Liver (tissue), 9 donors: ENCODE measurements around the gene OTOA. TPM values are rescaled to one million over a fixed set of nuclear protein-coding genes. Genes with fewer than 3 reads are reported as not detected.
"Not testable (repeated sequence)": the region's sequence is repeated elsewhere in the genome, so short reads cannot be mapped to it uniquely, and the experiment has no call there.

ENCODE experiments used
- DNase-seq: peaks from one replicate; pipeline ENCODE4 v3.0.0-alpha.2; 2017; ENCODE audit warnings: low spot score
- H3K27ac ChIP-seq, 2 donors: one replicate each; pipeline ENCODE4 v1.7.0; 2013; ENCODE audit warnings: inconsistent platforms in 2 of 2, low read length in 2 of 2, control low read depth in 1 of 2, low read depth in 1 of 2, mild to moderate bottlenecking in 1 of 2
- H3K27me3 ChIP-seq, 4 donors: one replicate each; pipeline versions ENCODE4 v1.6.1 to v1.7.0; 2013; ENCODE audit warnings: low read length in 3 of 4, inconsistent platforms in 1 of 4, mild to moderate bottlenecking in 1 of 4, moderate library complexity in 1 of 4; ENCODE audit not compliant: control insufficient read depth in 4 of 4, insufficient read depth in 4 of 4
- H3K36me3 ChIP-seq, 4 donors: one replicate each; pipeline versions ENCODE4 v1.6.1 to v1.7.0; 2013; ENCODE audit warnings: low read length in 3 of 4, mild to moderate bottlenecking in 3 of 4, low read depth in 1 of 4, moderate library complexity in 1 of 4; ENCODE audit not compliant: control insufficient read depth in 4 of 4, insufficient read depth in 3 of 4
- H3K4me1 ChIP-seq, 4 donors: one replicate each; pipeline versions ENCODE4 v1.6.1 to v1.7.0; 2013; ENCODE audit warnings: low read length in 3 of 4, mild to moderate bottlenecking in 3 of 4, moderate library complexity in 1 of 4; ENCODE audit not compliant: control insufficient read depth in 4 of 4, insufficient read depth in 4 of 4
- H3K4me3 ChIP-seq, 3 donors: one replicate each; pipeline versions ENCODE4 v1.6.1 to v1.7.0; 2013; ENCODE audit warnings: low read length in 3 of 3, control low read depth in 1 of 3, low read depth in 1 of 3, mild to moderate bottlenecking in 1 of 3
- H3K9ac ChIP-seq, 2 donors: one replicate each; pipeline ENCODE4 v1.7.0; 2013; ENCODE audit warnings: low read length in 2 of 2, mild to moderate bottlenecking in 2 of 2, moderate library complexity in 2 of 2, control low read depth in 1 of 2, low read depth in 1 of 2
- H3K9me3 ChIP-seq, 4 donors: one replicate each; pipeline versions ENCODE4 v1.6.1 to v1.7.0; 2013; ENCODE audit warnings: low read length in 3 of 4; ENCODE audit not compliant: control insufficient read depth in 4 of 4
- ATF3 ChIP-seq: IDR thresholded peaks from 2 replicates; pipeline ENCODE4 v1.6.1; 2016; ENCODE audit warnings: antibody characterized with exemption
- EGR1 ChIP-seq, 2 donors: IDR thresholded peaks; 2 replicates each; pipeline ENCODE4 v1.6.1; 2016 to 2018; ENCODE audit warnings: antibody characterized with exemption in 2 of 2, low read depth in 2 of 2
- FOXA1 ChIP-seq: IDR thresholded peaks from 2 replicates; pipeline ENCODE4 v1.6.1; 2016; ENCODE audit warnings: antibody characterized with exemption
- FOXA2 ChIP-seq: IDR thresholded peaks from 2 replicates; pipeline ENCODE4 v1.6.1; 2016; ENCODE audit warnings: antibody characterized with exemption
- GABPA ChIP-seq, 2 donors: IDR thresholded peaks in 1 of 2; conservative IDR thresholded peaks in 1 of 2; 2 replicates each; pipeline ENCODE4 v1.6.1; 2016; ENCODE audit warnings: antibody characterized with exemption in 2 of 2, mild to moderate bottlenecking in 1 of 2, moderate library complexity in 1 of 2
- HNF4G ChIP-seq: IDR thresholded peaks from 2 replicates; pipeline ENCODE4 v1.6.1; 2016; ENCODE audit warnings: antibody characterized with exemption
- JUND ChIP-seq, 2 donors: IDR thresholded peaks; 2 replicates each; pipeline ENCODE4 v1.6.1; 2016; ENCODE audit warnings: antibody characterized with exemption in 2 of 2
- RAD21 ChIP-seq, 2 donors: IDR thresholded peaks; 2 replicates each; pipeline ENCODE4 v1.6.1; 2016; ENCODE audit warnings: antibody characterized with exemption in 2 of 2, mild to moderate bottlenecking in 2 of 2
- REST ChIP-seq: IDR thresholded peaks from 2 replicates; pipeline ENCODE4 v1.6.1; 2016; ENCODE audit warnings: antibody characterized with exemption, mild to moderate bottlenecking
- RXRA ChIP-seq, 2 donors: IDR thresholded peaks; 2 replicates each; pipeline ENCODE4 v1.6.1; 2017 to 2018; ENCODE audit warnings: antibody characterized with exemption in 2 of 2, mild to moderate bottlenecking in 1 of 2
- TAF1 ChIP-seq: conservative IDR thresholded peaks from 2 replicates; pipeline ENCODE4 v1.6.1; 2016; ENCODE audit warnings: antibody characterized with exemption, mild to moderate bottlenecking
- YY1 ChIP-seq: IDR thresholded peaks from 2 replicates; pipeline ENCODE4 v1.6.1; 2016; ENCODE audit warnings: antibody characterized with exemption, mild to moderate bottlenecking
- WGBS: extraction: QIAGEN DNeasy Blood & Tissue Kit; methylation state at CpG from one replicate; pipeline ENCODE4 v1.1.7; 2013; 5-methylcytosine and 5-hydroxymethylcytosine counted together
- polyA plus RNA-seq, 2 donors: library from polyadenylated mRNA; stranded (reverse) in 1 of 2; unstranded in 1 of 2; fragments of 200-250 nt in 1 of 2; fragments of >200 nt in 1 of 2; fragmentation: Nextera tagmentation in 1 of 2; extraction: Ambion mirVana in 1 of 2; gene quantifications; one replicate each; pipeline versions ENCODE4 v1.2.1 to v1.2.3, GENCODE V29; 2013 to 2015
- total RNA-seq, 2 donors: library from RNA; depleted of rRNA; stranded (reverse); fragments of >200 nt; gene quantifications; one replicate each; pipeline ENCODE4 v1.2.3, GENCODE V29; 2014
- TF ChIP-seq, protein P1 (sequence below): IDR thresholded peaks from 2 replicates; pipeline ENCODE4 v1.6.1; 2016; ENCODE audit warnings: antibody characterized with exemption
- TF ChIP-seq, protein P2 (sequence below): IDR thresholded peaks from 2 replicates; pipeline ENCODE4 v1.6.1; 2016; ENCODE audit warnings: antibody characterized with exemption
- TF ChIP-seq, protein P3 (sequence below): fragments of 150-350 bp; IDR thresholded peaks from 2 replicates; pipeline ENCODE4 v1.5.1; 2017; ENCODE audit warnings: improper control_type of control experiment, low read depth, low read length; ENCODE audit not compliant: missing input control
- donor health status: healthy.
- donor health status: healthy.
- donor health status: healthy.
- donor health status: healthy.
- donor health status: healthy.

Gene OTOA
- total and polyA plus RNA-seq, 4 donors: 0.05 to 0.17 (median 0.10) TPM

DNA sequence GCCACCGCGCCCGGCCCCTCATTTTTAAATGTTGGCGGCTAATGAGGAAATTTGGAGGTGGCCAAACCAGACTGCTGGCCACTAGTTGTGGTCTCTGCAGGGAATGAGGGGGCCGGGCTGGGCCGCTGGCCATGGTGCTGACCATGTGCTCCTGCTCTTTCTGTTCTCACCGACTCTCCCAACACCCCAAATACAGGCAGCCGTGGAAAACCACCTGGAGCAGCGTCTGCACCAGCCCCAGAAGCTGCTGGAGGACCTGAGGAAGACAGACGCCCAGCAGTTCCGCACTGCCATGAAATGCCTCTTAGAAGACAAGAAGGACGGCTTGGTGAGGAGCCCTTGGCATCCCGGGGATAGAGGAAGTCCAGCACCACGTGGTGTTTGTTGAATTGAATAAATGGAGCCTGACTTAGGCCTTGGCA, 21.3 kb downstream of the OTOA start:
- DNase-seq: no peak
- H3K27me3 ChIP-seq: no peaks in the 10 kb centered on the region

DNA sequence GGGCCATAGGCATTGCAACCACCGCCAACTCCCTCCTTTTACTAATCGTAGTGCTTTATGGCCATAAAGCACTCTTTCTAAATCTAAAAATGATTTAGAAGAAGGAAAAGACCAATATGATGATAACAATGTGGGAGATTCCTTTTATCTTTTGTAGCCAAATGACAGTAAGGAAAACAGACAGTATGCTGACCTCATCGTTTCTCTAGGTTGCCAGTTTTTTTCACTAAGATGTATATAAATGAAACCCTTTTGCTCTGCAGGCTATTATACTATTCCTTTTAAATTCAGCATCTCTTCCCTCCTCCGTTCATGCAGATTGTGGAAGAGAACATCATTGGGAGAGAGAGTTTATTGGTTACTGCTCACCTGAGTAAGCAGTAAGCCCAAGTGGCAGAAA, 25.3 kb downstream of the OTOA start:
- Histone ChIP-seq H3K27ac (no peak overlapping the region), H3K4me3 (no peak overlapping the region), H3K9ac (no peak overlapping the region), H3K4me1 (no peaks in the 10 kb centered on the region), H3K9me3 (no peaks in the 10 kb centered on the region), H3K27me3 (no peaks in the 10 kb centered on the region), H3K36me3 (no peaks in the 10 kb centered on the region)
- 74% methylated on average over 4 of the region's 4 CpGs for WGBS
- DNase-seq: no peak
- TF ChIP-seq GABPA (IDR thresholded peaks at IDR 0.05 in 1 of 2, conservative IDR thresholded peaks at IDR 0.05 in 1 of 2): no peak

More for the DNA sequence above, 21.3 kb downstream of the OTOA start:
- peak; percentile 72 for TF ChIP-seq REST
- TF ChIP-seq EGR1 (IDR thresholded peaks at IDR 0.05; ENCODE audit: low read depth in 2 of 2): no peak
- no peaks in the 10 kb centered on the region for H3K4me1 ChIP-seq
- H3K4me3 ChIP-seq: no peak overlapping the region
- 57% methylated on average over 14 of the region's 14 CpGs for WGBS
- H3K27ac ChIP-seq: no peak overlapping the region
- no peaks in the 10 kb centered on the region for H3K36me3 ChIP-seq
- no peaks in the 10 kb centered on the region for H3K9me3 ChIP-seq
- H3K9ac ChIP-seq: no peak overlapping the region

DNA sequence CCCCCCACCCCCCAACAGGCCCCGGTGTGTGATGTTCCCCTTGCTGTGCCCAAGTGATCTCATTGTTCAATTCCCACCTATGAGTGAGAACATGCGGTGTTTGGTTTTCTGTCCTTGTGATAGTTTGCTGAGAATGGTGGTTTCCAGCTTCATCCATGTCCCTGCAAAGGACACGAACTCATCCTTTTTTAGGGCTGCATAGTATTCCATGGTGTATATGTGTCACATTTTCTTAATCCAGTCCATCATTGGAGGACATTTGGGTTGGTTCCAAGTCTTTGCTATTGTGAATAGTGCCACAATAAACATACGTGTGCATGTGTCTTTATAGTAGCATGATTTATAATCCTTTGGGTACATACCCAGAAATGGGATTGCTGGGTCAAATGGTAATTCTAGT, 27.2 kb downstream of the OTOA start:
- H3K27me3 ChIP-seq, H3K27ac ChIP-seq, H3K9ac ChIP-seq, DNase-seq, H3K4me3 ChIP-seq, H3K36me3 ChIP-seq, H3K9me3 ChIP-seq, H3K4me1 ChIP-seq: not testable (repeated sequence)
- 80% methylated on average over 4 of the region's 4 CpGs for WGBS

DNA sequence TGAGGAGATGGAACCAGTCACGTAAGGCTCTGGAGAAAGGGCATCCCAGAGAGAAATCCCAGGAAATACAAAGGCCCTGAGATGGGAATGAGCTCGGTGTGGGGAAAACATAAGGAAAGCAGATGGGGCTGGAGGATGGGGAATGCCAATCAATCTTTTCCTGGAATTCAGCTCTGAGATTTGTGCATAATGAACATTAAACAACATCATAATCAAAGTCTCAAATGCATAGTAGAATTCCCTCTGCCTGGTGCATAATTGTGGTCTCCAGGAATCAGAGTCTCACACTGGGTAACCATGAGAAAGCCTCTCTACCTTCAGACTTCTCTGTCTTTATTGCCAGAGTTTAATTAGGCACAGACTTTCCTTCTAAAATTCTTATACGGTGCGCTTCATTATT, 30.8 kb downstream of the OTOA start:
- Histone ChIP-seq H3K4me1 (no peaks in the 10 kb centered on the region), H3K4me3 (no peak overlapping the region), H3K9me3 (no peaks in the 10 kb centered on the region), H3K9ac (no peak overlapping the region), H3K36me3 (no peaks in the 10 kb centered on the region), H3K27me3 (no peaks in the 10 kb centered on the region), H3K27ac (no peak overlapping the region)
- no peak for TF ChIP-seq FOXA2
- TF ChIP-seq YY1: no peak
- TF ChIP-seq HNF4G: no peak
- no peak for TF ChIP-seq FOXA1
- TF ChIP-seq GABPA (IDR thresholded peaks at IDR 0.05 in 1 of 2, conservative IDR thresholded peaks at IDR 0.05 in 1 of 2): no peak
- TF ChIP-seq, protein P1, sequence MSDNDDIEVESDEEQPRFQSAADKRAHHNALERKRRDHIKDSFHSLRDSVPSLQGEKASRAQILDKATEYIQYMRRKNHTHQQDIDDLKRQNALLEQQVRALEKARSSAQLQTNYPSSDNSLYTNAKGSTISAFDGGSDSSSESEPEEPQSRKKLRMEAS: no peak
- TF ChIP-seq, protein P2, sequence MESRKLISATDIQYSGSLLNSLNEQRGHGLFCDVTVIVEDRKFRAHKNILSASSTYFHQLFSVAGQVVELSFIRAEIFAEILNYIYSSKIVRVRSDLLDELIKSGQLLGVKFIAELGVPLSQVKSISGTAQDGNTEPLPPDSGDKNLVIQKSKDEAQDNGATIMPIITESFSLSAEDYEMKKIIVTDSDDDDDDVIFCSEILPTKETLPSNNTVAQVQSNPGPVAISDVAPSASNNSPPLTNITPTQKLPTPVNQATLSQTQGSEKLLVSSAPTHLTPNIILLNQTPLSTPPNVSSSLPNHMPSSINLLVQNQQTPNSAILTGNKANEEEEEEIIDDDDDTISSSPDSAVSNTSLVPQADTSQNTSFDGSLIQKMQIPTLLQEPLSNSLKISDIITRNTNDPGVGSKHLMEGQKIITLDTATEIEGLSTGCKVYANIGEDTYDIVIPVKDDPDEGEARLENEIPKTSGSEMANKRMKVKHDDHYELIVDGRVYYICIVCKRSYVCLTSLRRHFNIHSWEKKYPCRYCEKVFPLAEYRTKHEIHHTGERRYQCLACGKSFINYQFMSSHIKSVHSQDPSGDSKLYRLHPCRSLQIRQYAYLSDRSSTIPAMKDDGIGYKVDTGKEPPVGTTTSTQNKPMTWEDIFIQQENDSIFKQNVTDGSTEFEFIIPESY: no peak
- no peak for TF ChIP-seq TAF1
- no peak for TF ChIP-seq JUND (IDR thresholded peaks at IDR 0.05)
- TF ChIP-seq, protein P3, sequence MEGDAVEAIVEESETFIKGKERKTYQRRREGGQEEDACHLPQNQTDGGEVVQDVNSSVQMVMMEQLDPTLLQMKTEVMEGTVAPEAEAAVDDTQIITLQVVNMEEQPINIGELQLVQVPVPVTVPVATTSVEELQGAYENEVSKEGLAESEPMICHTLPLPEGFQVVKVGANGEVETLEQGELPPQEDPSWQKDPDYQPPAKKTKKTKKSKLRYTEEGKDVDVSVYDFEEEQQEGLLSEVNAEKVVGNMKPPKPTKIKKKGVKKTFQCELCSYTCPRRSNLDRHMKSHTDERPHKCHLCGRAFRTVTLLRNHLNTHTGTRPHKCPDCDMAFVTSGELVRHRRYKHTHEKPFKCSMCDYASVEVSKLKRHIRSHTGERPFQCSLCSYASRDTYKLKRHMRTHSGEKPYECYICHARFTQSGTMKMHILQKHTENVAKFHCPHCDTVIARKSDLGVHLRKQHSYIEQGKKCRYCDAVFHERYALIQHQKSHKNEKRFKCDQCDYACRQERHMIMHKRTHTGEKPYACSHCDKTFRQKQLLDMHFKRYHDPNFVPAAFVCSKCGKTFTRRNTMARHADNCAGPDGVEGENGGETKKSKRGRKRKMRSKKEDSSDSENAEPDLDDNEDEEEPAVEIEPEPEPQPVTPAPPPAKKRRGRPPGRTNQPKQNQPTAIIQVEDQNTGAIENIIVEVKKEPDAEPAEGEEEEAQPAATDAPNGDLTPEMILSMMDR: no peak
- no peak for TF ChIP-seq RXRA (IDR thresholded peaks at IDR 0.05)
- no peak for TF ChIP-seq EGR1 (IDR thresholded peaks at IDR 0.05; ENCODE audit: low read depth in 2 of 2)
- TF ChIP-seq RAD21 (IDR thresholded peaks at IDR 0.05): no peak
- TF ChIP-seq ATF3: no peak
- DNase-seq: no peak
- 91% methylated on average over 4 of the region's 4 CpGs for WGBS
